Measurements from ENCODE around the gene MAD2L1BP. TPM values are rescaled to one million over a fixed set of nuclear protein-coding genes. Genes with fewer than 3 reads are reported as not detected.

MAD2L1BP gene
- total RNA-seq, 1 donor from 2014 or later: 33.3 TPM

DNA sequence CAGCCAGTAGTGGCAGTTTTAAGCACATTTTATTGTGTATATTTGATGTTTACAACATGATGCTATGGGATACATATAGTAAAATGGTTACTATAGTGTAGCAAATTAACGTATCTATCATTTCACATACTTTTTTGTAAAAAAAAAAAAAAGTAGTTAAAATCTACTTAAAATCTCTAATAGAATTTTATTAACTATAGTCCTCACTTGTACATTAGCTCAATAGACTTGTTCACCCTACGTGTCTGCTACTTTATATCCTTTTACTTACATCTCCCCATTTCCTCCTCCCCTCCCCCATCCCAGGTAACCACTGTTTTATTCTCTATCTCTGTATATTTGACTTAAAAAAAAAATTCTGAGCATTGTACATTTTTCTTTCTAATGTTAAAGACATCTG, 29.6 kb upstream of the MAD2L1BP start:
- peaks cover 4% of the 10 kb centered on the region for H3K4me1 Mint-ChIP-seq (ENCODE audit: unreplicated experiment)
- DNase-seq (ENCODE audit: extremely low spot score, unreplicated experiment): no peak
- peaks cover 27% of the 10 kb centered on the region for H3K36me3 Mint-ChIP-seq
- TF ChIP-seq, protein P1, sequence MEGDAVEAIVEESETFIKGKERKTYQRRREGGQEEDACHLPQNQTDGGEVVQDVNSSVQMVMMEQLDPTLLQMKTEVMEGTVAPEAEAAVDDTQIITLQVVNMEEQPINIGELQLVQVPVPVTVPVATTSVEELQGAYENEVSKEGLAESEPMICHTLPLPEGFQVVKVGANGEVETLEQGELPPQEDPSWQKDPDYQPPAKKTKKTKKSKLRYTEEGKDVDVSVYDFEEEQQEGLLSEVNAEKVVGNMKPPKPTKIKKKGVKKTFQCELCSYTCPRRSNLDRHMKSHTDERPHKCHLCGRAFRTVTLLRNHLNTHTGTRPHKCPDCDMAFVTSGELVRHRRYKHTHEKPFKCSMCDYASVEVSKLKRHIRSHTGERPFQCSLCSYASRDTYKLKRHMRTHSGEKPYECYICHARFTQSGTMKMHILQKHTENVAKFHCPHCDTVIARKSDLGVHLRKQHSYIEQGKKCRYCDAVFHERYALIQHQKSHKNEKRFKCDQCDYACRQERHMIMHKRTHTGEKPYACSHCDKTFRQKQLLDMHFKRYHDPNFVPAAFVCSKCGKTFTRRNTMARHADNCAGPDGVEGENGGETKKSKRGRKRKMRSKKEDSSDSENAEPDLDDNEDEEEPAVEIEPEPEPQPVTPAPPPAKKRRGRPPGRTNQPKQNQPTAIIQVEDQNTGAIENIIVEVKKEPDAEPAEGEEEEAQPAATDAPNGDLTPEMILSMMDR (conservative IDR thresholded peaks at IDR 0.05): no peak
- no peaks in the 10 kb centered on the region for H3K9me3 Mint-ChIP-seq
- no peak overlapping the region for H3K4me3 Mint-ChIP-seq
- no peak overlapping the region for H3K27ac Mint-ChIP-seq
- H3K27me3 Mint-ChIP-seq: no peaks in the 10 kb centered on the region

DNA sequence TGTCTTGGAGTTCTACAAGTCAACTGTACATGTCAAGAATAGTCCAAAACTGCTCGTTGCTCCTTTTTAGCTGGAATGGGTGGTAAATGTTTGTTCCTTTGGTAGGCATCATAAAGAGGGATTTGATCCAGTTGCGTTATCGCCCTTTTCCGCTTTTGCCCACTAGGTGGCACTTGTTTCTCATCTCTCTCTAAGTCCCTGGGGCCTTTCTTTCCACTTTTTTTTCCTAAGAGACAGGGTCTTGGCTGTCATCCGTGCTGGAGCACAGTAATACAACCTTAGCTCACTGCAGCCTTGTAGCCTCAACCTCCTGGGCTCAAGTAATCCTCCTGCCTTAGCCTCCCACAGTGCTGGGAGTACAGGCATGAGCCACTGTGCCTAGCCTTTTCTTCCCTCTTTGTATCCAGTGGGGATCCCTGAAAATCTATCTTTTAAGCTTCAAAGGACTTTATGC, 27.3 kb upstream of the MAD2L1BP start:
- TF ChIP-seq, protein P1 (conservative IDR thresholded peaks at IDR 0.05): peak; percentile 91
- no peak for DNase-seq (ENCODE audit: extremely low spot score, unreplicated experiment)
- Mint-ChIP-seq H3K4me3 (no peak overlapping the region), H3K27ac (no peak overlapping the region), H3K36me3 (peaks cover 22% of the 10 kb centered on the region), H3K27me3 (no peaks in the 10 kb centered on the region), H3K9me3 (no peaks in the 10 kb centered on the region), H3K4me1 (ENCODE audit: unreplicated experiment) (peaks cover 4% of the 10 kb centered on the region)

DNA sequence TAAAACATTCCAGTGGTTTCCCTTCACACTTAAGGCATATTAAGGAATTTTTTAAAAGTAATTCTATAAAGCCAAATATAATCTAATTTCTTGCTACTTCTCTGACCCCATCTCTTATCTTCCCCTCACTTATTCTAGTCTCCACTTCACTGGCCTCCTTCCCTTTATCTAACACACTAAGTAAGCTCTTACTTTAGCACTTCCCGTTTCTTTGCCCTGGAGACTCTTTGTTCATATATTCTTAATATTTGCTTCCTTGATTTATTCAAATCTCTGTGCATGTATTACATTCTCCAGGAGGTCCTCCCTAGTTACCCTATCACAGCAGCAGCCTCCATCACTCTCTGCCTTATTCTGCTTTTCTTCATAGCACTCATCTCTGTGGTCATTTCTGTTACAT, 26.8 kb upstream of the MAD2L1BP start:
- no peak for DNase-seq (ENCODE audit: extremely low spot score, unreplicated experiment)
- no peaks in the 10 kb centered on the region for H3K27me3 Mint-ChIP-seq
- TF ChIP-seq, protein P1 (conservative IDR thresholded peaks at IDR 0.05): no peak
- no peak overlapping the region for H3K4me3 Mint-ChIP-seq
- H3K27ac Mint-ChIP-seq: no peak overlapping the region
- H3K9me3 Mint-ChIP-seq: no peaks in the 10 kb centered on the region
- H3K4me1 Mint-ChIP-seq (ENCODE audit: unreplicated experiment): peaks cover 4% of the 10 kb centered on the region
- H3K36me3 Mint-ChIP-seq: peaks cover 20% of the 10 kb centered on the region

DNA sequence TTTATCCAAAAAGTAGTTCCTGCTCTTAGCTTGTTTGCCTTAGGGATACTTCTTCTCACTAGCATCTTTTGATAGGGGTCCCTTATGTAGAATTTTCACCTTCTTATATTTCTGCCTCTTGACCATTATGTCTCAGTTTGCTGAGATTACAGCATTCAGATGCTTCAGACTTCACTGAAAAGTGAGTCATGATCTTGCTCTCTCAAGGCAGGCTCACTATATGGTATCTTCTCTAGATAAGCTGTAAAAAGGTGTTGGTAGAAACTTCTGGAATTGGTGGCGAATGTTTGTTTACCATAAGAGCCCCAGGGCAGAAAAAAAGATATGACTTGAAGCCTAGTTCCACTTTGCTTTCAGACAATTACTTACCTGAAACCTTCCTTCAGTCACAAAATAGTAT, 26.2 kb upstream of the MAD2L1BP start:
- H3K9me3 Mint-ChIP-seq: no peaks in the 10 kb centered on the region
- H3K36me3 Mint-ChIP-seq: peaks cover 19% of the 10 kb centered on the region
- DNase-seq (ENCODE audit: extremely low spot score, unreplicated experiment): no peak
- no peak overlapping the region for H3K27ac Mint-ChIP-seq
- no peak overlapping the region for H3K4me3 Mint-ChIP-seq
- H3K4me1 Mint-ChIP-seq (ENCODE audit: unreplicated experiment): peaks cover 4% of the 10 kb centered on the region
- TF ChIP-seq, protein P1 (conservative IDR thresholded peaks at IDR 0.05): no peak
- H3K27me3 Mint-ChIP-seq: no peaks in the 10 kb centered on the region

DNA sequence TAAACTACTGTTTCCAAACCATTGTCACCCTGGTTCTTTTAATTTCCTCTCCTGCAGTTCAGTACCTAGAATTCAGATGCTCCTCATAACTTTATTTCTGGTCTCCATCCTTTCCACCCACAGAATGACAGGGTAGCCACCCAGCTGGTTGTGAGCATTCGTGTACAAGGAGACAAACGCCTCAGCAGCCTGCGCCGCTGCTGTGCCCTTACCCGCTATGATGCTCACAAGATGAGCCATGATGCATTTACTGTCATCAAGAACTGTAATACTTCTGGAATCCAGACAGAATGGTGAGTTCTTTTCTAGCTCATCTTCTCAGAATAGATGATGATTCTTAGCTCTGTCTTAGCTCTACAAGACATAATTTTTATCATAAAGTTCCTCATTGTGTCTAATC, 25.2 kb upstream of the MAD2L1BP start:
- Mint-ChIP-seq H3K9me3 (no peaks in the 10 kb centered on the region), H3K36me3 (peaks cover 14% of the 10 kb centered on the region), H3K27me3 (no peaks in the 10 kb centered on the region), H3K4me3 (no peak overlapping the region), H3K27ac (no peak overlapping the region), H3K4me1 (ENCODE audit: unreplicated experiment) (peaks cover 4% of the 10 kb centered on the region)
- TF ChIP-seq, protein P1 (conservative IDR thresholded peaks at IDR 0.05): no peak
- DNase-seq (ENCODE audit: extremely low spot score, unreplicated experiment): no peak
